ENCODE data around the gene HOXD1. TPM values are rescaled to one million over a fixed set of nuclear protein-coding genes. Genes with fewer than 3 reads are reported as not detected.

The HOXD1 gene
- total and polyA plus RNA-seq, 2 of the 4 experiments (the other 2 are of a cell fraction) = not detected

GRCh38 chr2:176149939-176150583 lies 38.4 kb upstream of the HOXD1 start:
- no TSS peak for BruUV-seq (replicated peaks)
- Histone ChIP-seq H3K27ac (ENCODE audit: insufficient read depth, low read length) (no peak overlapping the region), H3K18ac (ENCODE audit: low read depth, low read length) (no peak overlapping the region), H3K27me3 (ENCODE audit: control insufficient read depth, insufficient read depth, low read length) (peaks cover 87% of the 10 kb centered on the region), H4K8ac (ENCODE audit: low read depth in 2 of 2, low read length in 2 of 2) (no peak overlapping the region), H3K14ac (replicated peaks; ENCODE audit: low read depth, low read length) (no peak overlapping the region), H2BK20ac (ENCODE audit: low read depth, low read length) (no peak overlapping the region), H3K56ac (ENCODE audit: extremely low read depth, insufficient read depth, low read length) (no peak overlapping the region), H3K36me3 (ENCODE audit: control insufficient read depth, insufficient read depth, low read length) (no peaks in the 10 kb centered on the region), H3K4me1 (ENCODE audit: control insufficient read depth, insufficient read depth, low read length) (no peaks in the 10 kb centered on the region), H4K20me1 (ENCODE audit: insufficient read depth, low read length) (no peaks in the 10 kb centered on the region), H4K91ac (ENCODE audit: insufficient read depth, low read depth, low read length) (no peak overlapping the region), H3K9ac (ENCODE audit: low read depth, low read length) (no peak overlapping the region), H3K4me2 (ENCODE audit: low read depth, low read length) (no peak overlapping the region), H3K79me1 (ENCODE audit: low read depth in 1 of 2, low read length in 2 of 2) (no peaks in the 10 kb centered on the region), H2BK120ac (ENCODE audit: low read depth, low read length) (no peak overlapping the region), H3K4me3 (ENCODE audit: insufficient read depth, low read depth, low read length) (no peak overlapping the region), H4K5ac (ENCODE audit: low read depth, low read length) (no peak overlapping the region), H2AK9ac (replicated peaks; ENCODE audit: low read depth, low read length, poor library complexity) (no peak overlapping the region), H2BK5ac (ENCODE audit: low read depth, low read length, poor library complexity, severe bottlenecking) (no peak overlapping the region), H3K9me3 (ENCODE audit: control insufficient read depth, insufficient read depth, low read length) (peaks cover 8% of the 10 kb centered on the region), H2AK5ac (ENCODE audit: low read depth, low read length) (no peak overlapping the region), H2AFZ (replicated peaks; ENCODE audit: low read length, poor library complexity) (no peak overlapping the region), H3K9me1 (ENCODE audit: insufficient read depth, low read length) (no peaks in the 10 kb centered on the region), H3K4ac (ENCODE audit: low read depth, low read length) (no peak overlapping the region), H3K23ac (ENCODE audit: low read depth, low read length) (no peak overlapping the region), H2BK15ac (ENCODE audit: low read depth, low read length) (no peak overlapping the region)
- ATAC-seq (ENCODE audit: low read depth) = no peak
- WGBS, 2 experiments (ENCODE audit: extremely low coverage in 2 of 2, insufficient read length in 1 of 2) = 13% methylated on average over 6 of the region's 24 CpGs; no CpG with 5 or more reads in 1 of the 2 experiments
- ChIA-PET CTCF (interaction anchor here (0.5 kb wide), 1 partner anchor 488 kb away, joined by 5 read pairs; no protein-coding TSS in a partner anchor), POLR2A (ENCODE audit: unreplicated experiment) (no interaction called here)
- TF ChIP-seq POLR2A (IDR thresholded peaks at IDR 0.05; ENCODE audit: low read depth, low read length) (no peak), BHLHE40 (IDR thresholded peaks at IDR 0.05; ENCODE audit: low read depth, low read length) (no peak), FOS (IDR thresholded peaks at IDR 0.05; ENCODE audit: low read depth, low read length) (no peak), RCOR1 (IDR thresholded peaks at IDR 0.05; ENCODE audit: insufficient replicate concordance, low read length) (no peak), ELK1 (IDR thresholded peaks at IDR 0.05; ENCODE audit: borderline replicate concordance, low read depth, low read length) (no peak), RAD21 (IDR thresholded peaks at IDR 0.05; ENCODE audit: low read length) (no peak), CEBPB (IDR thresholded peaks at IDR 0.05; ENCODE audit: low read depth, low read length) (no peak), CTCF (conservative IDR thresholded peaks at IDR 0.05; ENCODE audit: low read depth, low read length) (no peak), NFE2L2 (IDR thresholded peaks at IDR 0.05; ENCODE audit: low read depth, low read length) (no peak), SMC3 (IDR thresholded peaks at IDR 0.05; ENCODE audit: low read depth, low read length) (no peak), CHD1 (IDR thresholded peaks at IDR 0.05; ENCODE audit: low read depth, low read length) (no peak), MXI1 (IDR thresholded peaks at IDR 0.05; ENCODE audit: borderline replicate concordance, low read depth, low read length) (no peak), MAFK (IDR thresholded peaks at IDR 0.05; ENCODE audit: low read depth, low read length) (no peak), MAZ (IDR thresholded peaks at IDR 0.05; ENCODE audit: borderline replicate concordance, low read depth, low read length) (no peak), RFX5 (IDR thresholded peaks at IDR 0.05; ENCODE audit: low read depth, low read length) (no peak), USF2 (IDR thresholded peaks at IDR 0.05; ENCODE audit: low read depth, low read length) (no peak)
- intact Hi-C loops (cut with micrococcal nuclease) = no loop called here
- DNase-seq = no peak
- in situ Hi-C loops (cut with MboI; ENCODE audit: low sequenced_read_pairs) = no loop called here
- dilution Hi-C loops (cut with HindIII; ENCODE audit: low sequenced_read_pairs, unreplicated experiment) = no loop called here

Measured in IMR-90 (cell line).